WERI-Rb-1 (cell line): ENCODE results near the gene WBP1.

Experiments used
- DNase-seq: peaks from one replicate; pipeline ENCODE4 v3.0.0-alpha.2; 2020
- H3K27ac ChIP-seq: fragments of 250-450 bp; sonication (Bioruptor Pico); 2 replicates; pipeline ENCODE4 v1.5.1; 2020; ENCODE audit warnings: mild to moderate bottlenecking, moderate library complexity
- H3K27me3 ChIP-seq: fragments of 250-450 bp; sonication (Bioruptor Pico); 2 replicates; pipeline ENCODE4 v1.5.1; 2021; ENCODE audit warnings: mild to moderate bottlenecking, low read depth, moderate library complexity; ENCODE audit not compliant: insufficient read depth, severe bottlenecking
- H3K36me3 ChIP-seq: fragments of 250-450 bp; sonication (Bioruptor Pico); 2 replicates; pipeline ENCODE4 v1.5.1; 2020; ENCODE audit warnings: mild to moderate bottlenecking, moderate library complexity
- H3K4me3 ChIP-seq: 2 replicates; pipeline ENCODE4 v1.5.1; 2011; ENCODE audit warnings: low read depth, mild to moderate bottlenecking, control low read depth, low read length
- H3K9me3 ChIP-seq: fragments of 250-450 bp; sonication (Bioruptor Pico); 2 replicates; pipeline ENCODE4 v1.5.1; 2021; ENCODE audit warnings: mild to moderate bottlenecking, moderate library complexity; ENCODE audit not compliant: severe bottlenecking
- TF ChIP-seq, protein P1 (sequence below): IDR thresholded peaks from 2 replicates; pipeline ENCODE4 v1.5.1; 2011; ENCODE audit warnings: low read depth, mild to moderate bottlenecking, control low read depth, inconsistent platforms, low read length

Gene WBP1

DNA sequence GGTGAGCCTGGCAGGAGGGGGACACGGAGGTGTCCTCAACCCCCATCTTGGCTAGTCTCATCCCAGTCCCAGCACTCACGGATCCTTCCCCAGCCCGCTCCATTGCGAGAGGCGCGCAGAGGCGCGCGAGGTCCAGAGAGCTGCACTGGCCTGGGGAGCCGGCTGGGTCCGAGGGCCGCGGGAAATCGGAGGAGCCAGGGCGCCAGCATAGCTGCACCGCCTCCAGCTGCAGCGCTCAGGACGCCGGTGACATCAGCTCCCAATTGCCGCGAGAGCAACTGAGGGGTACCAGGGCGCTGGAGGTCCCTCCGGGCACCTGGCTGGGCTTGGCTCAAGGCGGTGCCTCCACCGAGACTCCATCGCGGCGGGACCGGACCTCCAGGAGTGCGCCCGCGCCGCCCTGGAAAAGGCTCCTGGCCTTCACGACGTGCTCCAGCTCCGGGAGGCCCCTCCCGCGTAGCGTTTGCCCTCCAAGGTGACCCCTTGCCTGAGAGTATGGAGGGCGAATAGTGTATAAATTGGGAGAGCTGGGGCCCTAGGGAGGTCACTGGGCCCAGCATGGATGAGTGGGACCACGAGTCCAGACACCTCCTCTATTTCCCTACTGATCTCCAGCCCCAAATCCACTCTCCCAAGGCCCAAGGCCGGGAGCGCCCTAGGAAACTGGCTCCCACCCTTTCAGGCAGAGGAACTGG lies 22.0 kb upstream of the WBP1 start:
- TF ChIP-seq, protein P1, sequence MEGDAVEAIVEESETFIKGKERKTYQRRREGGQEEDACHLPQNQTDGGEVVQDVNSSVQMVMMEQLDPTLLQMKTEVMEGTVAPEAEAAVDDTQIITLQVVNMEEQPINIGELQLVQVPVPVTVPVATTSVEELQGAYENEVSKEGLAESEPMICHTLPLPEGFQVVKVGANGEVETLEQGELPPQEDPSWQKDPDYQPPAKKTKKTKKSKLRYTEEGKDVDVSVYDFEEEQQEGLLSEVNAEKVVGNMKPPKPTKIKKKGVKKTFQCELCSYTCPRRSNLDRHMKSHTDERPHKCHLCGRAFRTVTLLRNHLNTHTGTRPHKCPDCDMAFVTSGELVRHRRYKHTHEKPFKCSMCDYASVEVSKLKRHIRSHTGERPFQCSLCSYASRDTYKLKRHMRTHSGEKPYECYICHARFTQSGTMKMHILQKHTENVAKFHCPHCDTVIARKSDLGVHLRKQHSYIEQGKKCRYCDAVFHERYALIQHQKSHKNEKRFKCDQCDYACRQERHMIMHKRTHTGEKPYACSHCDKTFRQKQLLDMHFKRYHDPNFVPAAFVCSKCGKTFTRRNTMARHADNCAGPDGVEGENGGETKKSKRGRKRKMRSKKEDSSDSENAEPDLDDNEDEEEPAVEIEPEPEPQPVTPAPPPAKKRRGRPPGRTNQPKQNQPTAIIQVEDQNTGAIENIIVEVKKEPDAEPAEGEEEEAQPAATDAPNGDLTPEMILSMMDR = no peak
- no peak for DNase-seq
- Histone ChIP-seq H3K9me3 (no peaks in the 10 kb centered on the region), H3K27me3 (no peaks in the 10 kb centered on the region), H3K36me3 (no peaks in the 10 kb centered on the region; the same call in none of the 2 replicates), H3K4me3 (no peak overlapping the region), H3K27ac (no peak overlapping the region)

DNA sequence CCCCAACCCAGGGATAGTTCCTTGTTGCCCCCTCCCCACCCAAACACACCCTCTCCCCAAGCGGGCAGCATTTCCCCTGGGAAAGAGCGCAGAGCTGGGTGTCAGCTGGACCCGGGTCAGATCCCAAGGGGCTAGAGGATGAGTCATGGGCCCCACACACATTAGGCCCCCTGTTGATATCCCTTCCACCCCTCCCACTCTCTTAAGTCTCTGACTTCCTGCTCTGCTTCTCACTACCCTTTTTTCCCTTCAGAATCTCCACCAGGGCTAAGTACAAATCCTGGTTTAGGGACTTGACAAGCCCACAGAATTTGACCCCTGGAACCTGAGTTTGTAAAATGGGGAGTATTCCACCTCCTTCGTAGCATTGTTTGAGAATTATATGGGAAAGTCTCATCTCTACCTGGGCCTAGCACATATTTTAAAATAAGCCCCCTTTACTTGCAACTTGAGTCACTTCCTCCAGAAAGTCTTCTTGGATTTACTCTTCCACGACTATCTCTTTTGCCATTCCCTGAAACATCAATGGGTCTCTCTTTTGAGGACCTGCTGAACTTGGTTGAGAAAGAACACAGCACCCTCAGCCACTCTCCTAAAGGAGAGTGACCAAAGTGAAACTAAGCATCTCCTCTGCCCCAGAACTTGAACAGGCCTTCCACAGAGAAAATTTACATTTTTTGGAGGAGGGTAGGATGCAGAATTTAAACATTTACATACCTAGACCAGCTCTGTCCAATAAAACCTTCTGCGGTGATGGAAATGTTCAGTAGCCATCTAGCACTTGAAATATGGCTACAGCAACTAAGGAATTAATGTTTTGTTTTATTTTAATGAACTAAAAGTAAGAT lies 21.2 kb upstream of the WBP1 start:
- no peaks in the 10 kb centered on the region; the same call in none of the 2 replicates for H3K36me3 ChIP-seq
- H3K4me3 ChIP-seq = no peak overlapping the region
- H3K27me3 ChIP-seq = no peaks in the 10 kb centered on the region
- TF ChIP-seq, protein P1 = no peak
- no peaks in the 10 kb centered on the region for H3K9me3 ChIP-seq
- no peak for DNase-seq
- H3K27ac ChIP-seq = no peak overlapping the region

DNA sequence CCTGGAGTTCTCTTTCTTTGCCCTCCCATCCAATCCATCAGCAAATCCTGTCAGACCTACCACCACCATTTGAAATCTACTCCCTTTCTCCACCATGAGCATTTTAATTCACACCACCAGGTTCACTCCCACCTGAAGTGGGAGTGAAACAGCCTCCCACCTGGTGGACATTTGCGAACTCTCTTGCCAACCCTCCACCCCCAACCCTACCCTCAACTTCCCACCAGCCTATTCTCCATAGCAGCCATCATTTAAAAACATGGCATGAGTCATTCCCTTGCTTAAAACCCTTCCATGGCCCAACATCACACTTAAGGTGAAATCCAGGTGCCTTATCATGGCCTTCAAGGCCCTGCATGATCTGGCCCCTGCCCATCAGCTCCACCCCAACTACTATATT lies 20.0 kb upstream of the WBP1 start:
- Histone ChIP-seq H3K36me3 (no peaks in the 10 kb centered on the region; the same call in 1 of the 2 replicates), H3K4me3 (no peak overlapping the region), H3K27ac (no peak overlapping the region), H3K27me3 (no peaks in the 10 kb centered on the region), H3K9me3 (no peaks in the 10 kb centered on the region)
- TF ChIP-seq, protein P1 = no peak
- no peak for DNase-seq

DNA sequence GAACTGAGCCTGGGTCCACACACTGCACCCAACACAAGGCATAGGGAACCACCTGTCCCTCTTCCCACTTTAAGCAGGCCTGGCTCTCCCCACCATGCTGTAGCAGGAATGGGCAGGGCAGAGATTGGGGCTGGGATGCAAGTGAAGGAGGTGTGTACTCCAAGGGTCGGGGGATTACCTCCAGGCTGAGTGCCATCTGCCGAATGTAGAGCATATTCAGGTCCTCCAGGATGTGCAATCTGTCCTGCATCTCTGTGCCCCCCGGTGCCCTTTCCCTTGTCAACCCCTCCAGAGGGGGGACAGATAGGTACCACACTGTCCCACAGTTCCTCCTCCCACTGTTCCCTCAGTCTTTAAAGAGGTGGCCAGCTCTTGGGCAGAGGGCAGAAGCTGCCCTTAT lies 18.9 kb upstream of the WBP1 start:
- DNase-seq = peak; percentile 84
- TF ChIP-seq, protein P1 = no peak
- Histone ChIP-seq H3K27ac (peak overlapping the region; percentile 90), H3K9me3 (no peaks in the 10 kb centered on the region), H3K27me3 (no peaks in the 10 kb centered on the region), H3K36me3 (no peaks in the 10 kb centered on the region; the same call in 1 of the 2 replicates), H3K4me3 (peak overlapping the region; percentile 69)

DNA sequence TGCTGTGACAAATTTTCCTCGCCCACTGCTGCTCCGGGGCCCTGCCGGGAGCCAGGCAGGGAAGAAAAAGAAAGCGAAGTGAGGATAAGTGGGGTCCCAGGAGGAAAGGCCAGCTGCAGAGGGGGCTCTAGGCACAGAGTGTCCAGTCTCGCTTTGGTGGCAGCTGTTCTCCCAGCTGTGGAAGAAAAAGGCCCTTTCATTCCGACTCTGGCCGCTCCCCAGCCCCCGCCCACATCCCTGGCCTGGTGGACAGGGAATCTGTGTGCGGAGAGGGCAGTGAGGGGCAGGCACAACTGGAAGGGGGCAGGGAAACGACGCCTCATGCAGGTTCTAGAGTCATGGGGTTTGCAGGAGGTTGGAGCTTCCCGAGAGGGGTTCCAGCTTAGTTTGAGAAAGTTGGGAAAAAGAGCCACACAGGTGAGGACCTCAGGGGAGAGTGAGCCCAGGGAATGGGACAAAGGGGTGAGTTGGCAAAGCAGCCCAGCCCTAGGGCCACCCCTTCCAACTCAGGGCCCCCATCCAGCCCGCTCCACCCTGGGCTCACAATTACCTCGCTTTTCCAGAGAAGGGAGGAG lies 18.3 kb upstream of the WBP1 start:
- Histone ChIP-seq H3K4me3 (peak overlapping the region; percentile 69), H3K36me3 (no peaks in the 10 kb centered on the region; the same call in 1 of the 2 replicates), H3K27me3 (no peaks in the 10 kb centered on the region), H3K27ac (peak overlapping the region; percentile 90), H3K9me3 (no peaks in the 10 kb centered on the region)
- DNase-seq = peak; percentile 41
- TF ChIP-seq, protein P1 = no peak
